Chondrocyte (in vitro differentiated cells): ENCODE measurements around the gene SPECC1L. TPM values are rescaled to one million over a fixed set of nuclear protein-coding genes. Genes with fewer than 3 reads are reported as not detected.
"Not testable (repeated sequence)": the region's sequence is repeated elsewhere in the genome, so short reads cannot be mapped to it uniquely, and the experiment has no call there.

Experiments used
- DNase-seq: peaks from one replicate; pipeline ENCODE4 v3.0.0; 2021; ENCODE audit warnings: mixed read lengths, low spot score
- H3K27ac Mint-ChIP-seq: one replicate; pipeline ENCODE4 v1.8.0; 2021; ENCODE audit warnings: mild to moderate bottlenecking, moderate library complexity, mixed read lengths; ENCODE audit not compliant: unreplicated experiment
- H3K27me3 Mint-ChIP-seq: 2 replicates; pipeline ENCODE4 v1.8.0; 2021; ENCODE audit warnings: low read depth, mixed read lengths
- H3K36me3 Mint-ChIP-seq: 2 replicates; pipeline ENCODE4 v1.8.0; 2021; ENCODE audit warnings: low read depth, mixed read lengths
- H3K4me1 Mint-ChIP-seq: 2 replicates; pipeline ENCODE4 v1.8.0; 2021; ENCODE audit warnings: low read depth, mild to moderate bottlenecking, mixed read lengths
- H3K4me3 Mint-ChIP-seq: one replicate; pipeline ENCODE4 v1.8.0; 2021; ENCODE audit warnings: mild to moderate bottlenecking, moderate library complexity, mixed read lengths; ENCODE audit not compliant: unreplicated experiment
- H3K9me3 Mint-ChIP-seq: 2 replicates; pipeline ENCODE4 v1.8.0; 2021; ENCODE audit warnings: low read depth, mixed read lengths
- CTCF ChIP-seq: fragments of 200-600 bp; sonication (generic); IDR thresholded peaks from 2 replicates; pipeline ENCODE4 v1.5.0; 2021; ENCODE audit warnings: antibody characterized with exemption, mild to moderate bottlenecking, moderate library complexity
- total RNA-seq: library from RNA; stranded (reverse); gene quantifications from 3 replicates; pipeline ENCODE4 v1.2.1, GENCODE V29; 2021

SPECC1L gene
- total RNA-seq, 1 donor from 2014 or later: 91.3 TPM

- peak overlapping the region; percentile 65 for H3K27ac Mint-ChIP-seq
- H3K27me3 Mint-ChIP-seq: no peaks in the 10 kb centered on the region
- H3K9me3 Mint-ChIP-seq: no peaks in the 10 kb centered on the region
- DNase-seq: no peak
- no peaks in the 10 kb centered on the region for H3K36me3 Mint-ChIP-seq
- no peak for TF ChIP-seq CTCF
- H3K4me3 Mint-ChIP-seq: no peak overlapping the region
- peaks cover 79% of the 10 kb centered on the region for H3K4me1 Mint-ChIP-seq
These were observed 14.6 kb downstream of the SPECC1L start for GRCh38 chr22:24285245-24285644.

DNA sequence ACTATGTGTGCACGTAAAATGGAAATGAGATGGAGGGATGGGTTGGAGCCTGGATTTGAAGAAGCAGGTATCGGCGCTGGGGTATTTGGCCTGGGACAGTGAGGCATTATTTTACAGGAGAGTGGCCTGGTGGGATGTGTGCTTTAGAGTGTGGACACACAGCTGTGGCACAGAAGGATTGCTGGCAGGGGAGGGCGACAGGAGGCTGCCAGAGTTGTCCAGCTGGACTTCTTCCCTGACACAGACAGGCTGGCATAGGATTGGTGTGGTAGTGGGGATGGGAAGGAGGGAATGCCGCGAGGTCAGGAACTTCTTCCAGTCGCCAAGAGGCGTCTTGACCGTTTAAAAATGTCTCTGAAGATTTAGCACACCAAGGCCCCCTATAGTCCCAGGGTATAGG, 16.6 kb downstream of the SPECC1L start:
- H3K27me3 Mint-ChIP-seq: not testable (repeated sequence)

GRCh38 chr22:24287801-24288200, 17.2 kb downstream of the SPECC1L start:
- H3K27ac Mint-ChIP-seq: peak overlapping the region; percentile 88
- H3K4me3 Mint-ChIP-seq, H3K9me3 Mint-ChIP-seq, H3K36me3 Mint-ChIP-seq, H3K27me3 Mint-ChIP-seq, DNase-seq: not testable (repeated sequence)
- peaks cover 85% of the 10 kb centered on the region for H3K4me1 Mint-ChIP-seq

More for the DNA sequence above, 16.6 kb downstream of the SPECC1L start:
- not testable (repeated sequence) for DNase-seq, H3K9me3 Mint-ChIP-seq, H3K4me3 Mint-ChIP-seq, H3K36me3 Mint-ChIP-seq
- Mint-ChIP-seq H3K4me1 (peaks cover 87% of the 10 kb centered on the region), H3K27ac (peak overlapping the region; percentile 88)

- DNase-seq: no peak
- peaks cover 82% of the 10 kb centered on the region for H3K4me1 Mint-ChIP-seq
- peak overlapping the region; percentile 87 for H3K27ac Mint-ChIP-seq
- H3K9me3 Mint-ChIP-seq: no peaks in the 10 kb centered on the region
- H3K27me3 Mint-ChIP-seq: no peaks in the 10 kb centered on the region
- H3K4me3 Mint-ChIP-seq: peak overlapping the region; percentile 43
- H3K36me3 Mint-ChIP-seq: no peaks in the 10 kb centered on the region
- TF ChIP-seq CTCF: no peak
These were observed 18.5 kb downstream of the SPECC1L start for GRCh38 chr22:24289114-24289513.

- peaks cover 77% of the 10 kb centered on the region for H3K4me1 Mint-ChIP-seq
- no peak for TF ChIP-seq CTCF
- no peaks in the 10 kb centered on the region for H3K36me3 Mint-ChIP-seq
- no peaks in the 10 kb centered on the region for H3K9me3 Mint-ChIP-seq
- DNase-seq: no peak
- peak overlapping the region; percentile 56 for H3K4me3 Mint-ChIP-seq
- peak overlapping the region; percentile 87 for H3K27ac Mint-ChIP-seq
- no peaks in the 10 kb centered on the region for H3K27me3 Mint-ChIP-seq
These were observed 19.1 kb downstream of the SPECC1L start for GRCh38 chr22:24289741-24290163.

DNA sequence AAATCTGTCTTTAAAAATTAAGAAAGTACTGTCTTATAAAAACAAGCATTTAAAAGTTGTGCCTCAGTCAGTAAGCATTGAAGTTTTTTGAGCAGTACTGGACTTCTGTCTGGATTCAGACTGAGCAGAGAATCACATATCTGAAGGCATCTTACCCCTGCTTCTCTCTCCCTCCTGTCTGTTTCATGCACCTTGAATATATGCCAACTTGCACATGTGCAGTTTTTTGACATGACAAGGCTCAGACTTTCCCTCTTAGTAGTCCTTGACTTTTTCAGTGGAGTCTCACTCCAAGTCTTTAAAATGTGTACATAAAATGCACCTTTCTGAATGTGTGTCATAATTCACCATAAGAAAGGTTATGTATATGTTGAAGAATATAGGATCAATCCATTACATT, 19.8 kb downstream of the SPECC1L start:
- H3K4me3 Mint-ChIP-seq: no peak overlapping the region
- no peak for TF ChIP-seq CTCF
- no peaks in the 10 kb centered on the region for H3K9me3 Mint-ChIP-seq
- no peaks in the 10 kb centered on the region for H3K27me3 Mint-ChIP-seq
- H3K4me1 Mint-ChIP-seq: peaks cover 70% of the 10 kb centered on the region
- H3K36me3 Mint-ChIP-seq: no peaks in the 10 kb centered on the region
- peak overlapping the region; percentile 87 for H3K27ac Mint-ChIP-seq
- no peak for DNase-seq
